T-cell (primary cell): Measurements from ENCODE around the gene SRRT. TPM values are rescaled to one million over a fixed set of nuclear protein-coding genes. Genes with fewer than 3 reads are reported as not detected.
A peak's percentile ranks its signal among the peaks of the same experiment; 100 is the strongest.

Source experiments
- ATAC-seq, 4 experiments: fragments of 200-7000 bp in 3 of 4; fragments of 150-1000 bp in 1 of 4; cut with Tn5 transposase; replicated peaks in 1 of 4; 1 replicate in 3 of 4; 2 replicates in 1 of 4; pipeline ENCODE4 v1.10.0; 2021; ENCODE audit warnings: moderate library complexity in 3 of 4, mild to moderate bottlenecking in 2 of 4, moderate number of reproducible peaks in 1 of 4
- CTCF ChIA-PET, 2 donors: fragments of 300-600 bp; sonication (Branson Sonifier 250); formaldehyde crosslinking; loops; one replicate each; lab custom pipeline; 2022; ENCODE audit warnings: antibody characterized with exemption in 2 of 2; lab: Charles Lee
- POLR2A ChIA-PET, 2 donors: fragments of 300-600 bp; sonication (Branson Sonifier 250); formaldehyde crosslinking; loops; one replicate each; lab custom pipeline; 2022; ENCODE audit warnings: antibody characterized with exemption in 2 of 2; lab: Charles Lee
- DNase-seq, 35 experiments: peaks; one replicate each; pipeline versions ENCODE4 v3.0.0 to v3.0.0-alpha.2; 2013 to 2023
- H3K27ac ChIP-seq: one replicate; pipeline ENCODE4 v1.5.1; 2013; ENCODE audit warnings: low read length
- H3K27me3 ChIP-seq, 2 experiments: replicated peaks in 1 of 2; 1 replicate in 1 of 2; 2 replicates in 1 of 2; pipeline versions ENCODE4 v1.6.1 to v1.7.0; 2013; ENCODE audit warnings: low read length in 1 of 2, mixed read lengths in 1 of 2; ENCODE audit not compliant: control insufficient read depth in 2 of 2, insufficient read depth in 2 of 2; ENCODE audit errors: extremely low read depth in 1 of 2
- H3K36me3 ChIP-seq, 2 donors: 1 replicate in 1 of 2; 2 replicates in 1 of 2; pipeline versions ENCODE4 v1.6.1 to v1.7.0; 2013; ENCODE audit warnings: low read length in 1 of 2; ENCODE audit not compliant: control insufficient read depth in 2 of 2, insufficient read depth in 1 of 2; ENCODE audit errors: extremely low read depth in 1 of 2
- H3K4me1 ChIP-seq, 2 experiments: 1 replicate in 1 of 2; 2 replicates in 1 of 2; pipeline versions ENCODE4 v1.6.1 to v1.7.0; 2013; ENCODE audit warnings: low read length in 2 of 2, mixed read lengths in 1 of 2; ENCODE audit not compliant: insufficient read depth in 2 of 2, control insufficient read depth in 1 of 2; ENCODE audit errors: extremely low read depth in 1 of 2
- H3K4me3 ChIP-seq, 2 donors: 1 replicate in 1 of 2; 2 replicates in 1 of 2; pipeline versions ENCODE4 v1.5.1 to v1.7.0; 2013; ENCODE audit warnings: mild to moderate bottlenecking in 2 of 2, low read length in 1 of 2, moderate library complexity in 1 of 2; ENCODE audit not compliant: control insufficient read depth in 1 of 2; ENCODE audit errors: extremely low read depth in 1 of 2
- H3K9me3 ChIP-seq: 2 replicates; pipeline ENCODE4 v1.7.0; 2013
- H3K27ac Mint-ChIP-seq, 2 donors: one replicate each; pipeline ENCODE4 v1.8.0; 2020 to 2021; ENCODE audit warnings: mild to moderate bottlenecking in 2 of 2, mixed read lengths in 2 of 2
- H3K27me3 Mint-ChIP-seq, 2 donors: one replicate each; pipeline ENCODE4 v1.8.0; 2021 to 2022; ENCODE audit warnings: mixed read lengths in 2 of 2
- H3K36me3 Mint-ChIP-seq: one replicate; pipeline ENCODE4 v1.8.0; 2021; ENCODE audit warnings: mixed read lengths
- H3K4me1 Mint-ChIP-seq, 3 donors: one replicate each; pipeline ENCODE4 v1.8.0; 2020 to 2022; ENCODE audit warnings: mixed read lengths in 3 of 3, mild to moderate bottlenecking in 1 of 3
- H3K4me3 Mint-ChIP-seq, 3 donors: one replicate each; pipeline ENCODE4 v1.8.0; 2020 to 2022; ENCODE audit warnings: mild to moderate bottlenecking in 3 of 3, mixed read lengths in 3 of 3, moderate library complexity in 3 of 3
- H3K9me3 Mint-ChIP-seq, 3 donors: one replicate each; pipeline ENCODE4 v1.8.0; 2020 to 2022; ENCODE audit warnings: mixed read lengths in 3 of 3
- WGBS: methylation state at CpG from one replicate; pipeline ENCODE4 v1.1.5; 2013; ENCODE audit warnings: missing lambda C conversion rate; ENCODE audit not compliant: insufficient coverage; 5-methylcytosine and 5-hydroxymethylcytosine counted together
- total RNA-seq, 35 experiments: library from RNA in 6 of 35; stranded (reverse) in 6 of 35; fragments of 120-200 nt in 1 of 35; gene quantifications; one replicate each; pipeline versions ENCODE4 v1.2.1 to v1.2.4 and lab custom pipeline; 2013 to 2026

SRRT gene
- total RNA-seq, 5 donors from 2014 or later (not counting 1 experiment from before 2014, with no cell fraction given) = 224 to 308 (median 243) TPM

- Mint-ChIP-seq H3K27ac (no peak within 1 kb of the TSS), H3K27me3 (peaks cover 26 to 46% of the 10 kb centered on the region in 2 donors), H3K9me3 (no peaks in the 10 kb centered on the region), H3K36me3 (no peaks in the 10 kb centered on the region), H3K4me1 (peaks cover 18 to 26% (median 25%) of the 10 kb centered on the region in 3 donors), H3K4me3 (peak within 1 kb of the TSS; percentile 70 to 86 (median 76))
- peaks cover 2 to 67% of the 10 kb centered on the region in 2 experiments for H3K27me3 ChIP-seq
- H3K4me3 ChIP-seq = peak within 1 kb of the TSS; percentile 30 to 80
- H3K27ac ChIP-seq = no peak within 1 kb of the TSS
- DNase-seq = no peak
- ChIA-PET CTCF (no interaction called here), POLR2A (no interaction called here)
- no peaks in the 10 kb centered on the region for H3K9me3 ChIP-seq
- no peaks in the 10 kb centered on the region for H3K36me3 ChIP-seq
- 2% methylated on average over 46 of the region's 80 CpGs for WGBS
- H3K4me1 ChIP-seq = peaks cover 12 to 26% of the 10 kb centered on the region in 2 experiments
- ATAC-seq = peak; percentile 37 to 55 (median 46)
Observed at GRCh38 chr7:100827330-100828226, 47.3 kb upstream of the SRRT start, which contains the start of gene EPHB4. Gene EPHB4 (minus strand): TSS chr7:100827523. CDS start chr7:100827030, 493 bp downstream.

- H3K9me3 ChIP-seq = no peaks in the 10 kb centered on the region
- H3K4me1 ChIP-seq = peaks cover 12 to 26% of the 10 kb centered on the region in 2 experiments
- ChIA-PET CTCF (no interaction called here), POLR2A (no interaction called here)
- Mint-ChIP-seq H3K9me3 (no peaks in the 10 kb centered on the region), H3K4me3 (peak overlapping the region in 1 of 3 donors; percentile 38), H3K27ac (no peak overlapping the region), H3K36me3 (no peaks in the 10 kb centered on the region), H3K4me1 (peaks cover 18 to 26% (median 25%) of the 10 kb centered on the region in 3 donors), H3K27me3 (peaks cover 26 to 40% of the 10 kb centered on the region in 2 donors)
- peaks cover 2 to 60% of the 10 kb centered on the region in 2 experiments for H3K27me3 ChIP-seq
- no peak for ATAC-seq
- DNase-seq = no peak
- no peaks in the 10 kb centered on the region for H3K36me3 ChIP-seq
- H3K27ac ChIP-seq = no peak overlapping the region
- 61% methylated on average over 18 of the region's 20 CpGs for WGBS
- H3K4me3 ChIP-seq = no peak overlapping the region
Observed at GRCh38 chr7:100829150-100829716, 45.7 kb upstream of the SRRT start.

- WGBS = no CpG with 5 or more reads among the region's 4 CpGs
- Mint-ChIP-seq H3K9me3 (no peaks in the 10 kb centered on the region), H3K27ac (no peak overlapping the region), H3K36me3 (no peaks in the 10 kb centered on the region), H3K4me3 (no peak overlapping the region), H3K4me1 (peaks cover 18 to 24% (median 24%) of the 10 kb centered on the region in 3 donors), H3K27me3 (peaks cover 24 to 33% of the 10 kb centered on the region in 2 donors)
- Histone ChIP-seq H3K27ac (no peak overlapping the region), H3K9me3 (no peaks in the 10 kb centered on the region), H3K27me3 (peaks cover 2 to 49% of the 10 kb centered on the region in 2 experiments), H3K36me3 (no peaks in the 10 kb centered on the region), H3K4me3 (no peak overlapping the region), H3K4me1 (peaks cover 12 to 26% of the 10 kb centered on the region in 2 experiments)
- no peak for DNase-seq
- ATAC-seq = no peak
- ChIA-PET POLR2A (no interaction called here), CTCF (no interaction called here)
Observed at GRCh38 chr7:100830396-100830795, 44.5 kb upstream of the SRRT start.

- WGBS = 80% methylated on average over 1 of the region's 5 CpGs
- no peak for ATAC-seq
- no peak overlapping the region for H3K27ac ChIP-seq
- H3K36me3 ChIP-seq = no peaks in the 10 kb centered on the region
- peaks cover 2 to 33% of the 10 kb centered on the region in 2 experiments for H3K27me3 ChIP-seq
- H3K4me1 ChIP-seq = peaks cover 14 to 21% of the 10 kb centered on the region in 2 experiments
- Mint-ChIP-seq H3K27me3 (peaks cover 12 to 20% of the 10 kb centered on the region in 2 donors), H3K36me3 (no peaks in the 10 kb centered on the region), H3K9me3 (no peaks in the 10 kb centered on the region), H3K4me3 (no peak overlapping the region), H3K27ac (no peak overlapping the region), H3K4me1 (peaks cover 13 to 26% (median 23%) of the 10 kb centered on the region in 3 donors)
- H3K9me3 ChIP-seq = no peaks in the 10 kb centered on the region
- H3K4me3 ChIP-seq = no peak overlapping the region
- POLR2A ChIA-PET = no interaction called here
- no peak for DNase-seq
- CTCF ChIA-PET = interaction anchor here in 1 of 2 donors (0.6 kb wide), 1 partner anchor 1537 kb away, joined by 3 read pairs; no protein-coding TSS in a partner anchor
Observed at GRCh38 chr7:100832281-100832633, 42.6 kb upstream of the SRRT start.

DNA sequence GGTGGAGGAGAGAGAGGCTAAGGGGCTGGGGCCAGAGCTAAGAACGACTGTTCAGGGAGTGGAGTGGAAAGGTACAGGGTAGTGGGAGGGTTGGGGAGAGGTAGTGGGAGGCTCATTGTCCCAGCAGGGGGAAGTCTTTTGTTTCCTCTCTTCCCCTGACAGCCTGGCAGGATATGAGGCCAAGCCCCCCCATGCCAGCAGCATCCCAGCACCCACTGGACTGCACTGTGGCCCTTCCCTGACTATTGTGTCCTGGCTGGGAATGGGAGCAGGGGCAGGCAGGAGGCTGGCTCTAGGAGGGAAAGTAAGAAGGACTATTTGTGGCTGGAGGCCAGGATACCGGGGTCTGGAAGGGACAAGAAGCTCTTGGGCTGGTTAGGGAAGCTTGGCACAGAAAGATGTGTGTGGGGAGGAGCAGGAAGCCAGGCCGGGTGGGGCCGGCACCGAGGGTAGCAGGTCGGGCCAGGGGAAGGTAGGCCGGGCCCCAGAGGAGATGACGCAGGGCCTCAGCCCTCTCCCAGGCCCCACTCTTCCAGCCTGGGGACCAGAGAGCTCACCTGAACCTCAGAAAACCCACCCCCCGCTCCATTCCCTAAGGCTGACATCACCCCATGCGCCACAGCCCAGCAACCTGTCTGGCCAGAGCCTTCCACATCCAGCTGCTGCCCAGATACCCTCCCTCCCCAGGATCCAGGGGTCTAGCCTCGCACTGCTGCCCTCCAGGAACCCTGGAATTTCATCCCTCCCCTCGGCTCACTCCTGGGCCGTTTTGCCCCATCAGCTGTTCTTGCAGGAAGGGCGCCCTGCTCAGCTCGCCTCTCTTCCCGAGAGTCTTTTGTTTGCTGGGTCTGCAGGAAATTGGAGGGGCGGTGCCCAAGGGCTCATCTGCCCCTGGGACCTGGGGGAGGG, 38.7 kb upstream of the SRRT start:
- 75% methylated on average over 6 of the region's 17 CpGs for whole genome bisulfite sequencing

More for the DNA sequence above, 38.7 kb upstream of the SRRT start:
- ATAC-seq (no peak), DNase-seq (no peak)
- Mint-ChIP-seq H3K9me3 (no peaks in the 10 kb centered on the region), H3K27me3 (peaks cover 0 to 3% of the 10 kb centered on the region in 2 donors), H3K27ac (no peak overlapping the region), H3K36me3 (no peaks in the 10 kb centered on the region), H3K4me1 (peaks cover 8 to 17% (median 14%) of the 10 kb centered on the region in 3 donors), H3K4me3 (peak overlapping the region; percentile 5 to 85 (median 52))
- ChIA-PET CTCF (interaction anchor here in 1 of 2 donors (0.6 to 0.9 kb wide), 3 partner anchors 16 to 317 kb away, joined by 3 to 4 read pairs (median 4); partner anchors contain the start of genes POP7 and SLC12A9), POLR2A (interaction anchor here (0.6 kb wide), 2 partner anchors 20 to 249 kb away, joined by 3 to 4 read pairs; partner anchors contain the start of gene TRIM56 (in 1 of the 2))
- no peak overlapping the region for H3K4me3 ChIP-seq
- peaks cover 0 to 9% of the 10 kb centered on the region in 2 experiments for H3K27me3 ChIP-seq
- H3K4me1 ChIP-seq = peaks cover 4 to 9% of the 10 kb centered on the region in 2 experiments
- H3K36me3 ChIP-seq = no peaks in the 10 kb centered on the region
- no peaks in the 10 kb centered on the region for H3K9me3 ChIP-seq
- H3K27ac ChIP-seq = no peak overlapping the region
